ENCODE data around the gene TMEM184C.

DNA sequence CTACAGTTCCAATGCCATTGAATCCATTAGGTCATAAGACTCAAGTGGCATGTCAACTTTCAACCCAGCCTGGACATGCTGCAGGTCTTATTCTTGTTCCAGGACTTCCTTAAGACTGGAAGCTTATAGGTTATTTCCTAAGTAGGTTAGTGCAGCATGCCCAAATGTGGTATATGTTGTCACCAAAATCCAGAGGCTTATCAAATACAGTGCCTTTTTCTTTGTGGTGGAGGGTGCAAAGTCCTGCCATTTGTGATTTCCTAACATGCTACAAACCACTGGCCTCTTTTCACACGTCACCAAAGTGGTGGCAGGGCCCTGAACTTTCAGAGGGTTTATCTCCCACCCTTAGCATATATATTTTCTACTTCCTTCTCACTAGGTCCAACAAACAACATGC lies 9.7 kb upstream of the TMEM184C start:
- TF ChIP-seq, protein P1, sequence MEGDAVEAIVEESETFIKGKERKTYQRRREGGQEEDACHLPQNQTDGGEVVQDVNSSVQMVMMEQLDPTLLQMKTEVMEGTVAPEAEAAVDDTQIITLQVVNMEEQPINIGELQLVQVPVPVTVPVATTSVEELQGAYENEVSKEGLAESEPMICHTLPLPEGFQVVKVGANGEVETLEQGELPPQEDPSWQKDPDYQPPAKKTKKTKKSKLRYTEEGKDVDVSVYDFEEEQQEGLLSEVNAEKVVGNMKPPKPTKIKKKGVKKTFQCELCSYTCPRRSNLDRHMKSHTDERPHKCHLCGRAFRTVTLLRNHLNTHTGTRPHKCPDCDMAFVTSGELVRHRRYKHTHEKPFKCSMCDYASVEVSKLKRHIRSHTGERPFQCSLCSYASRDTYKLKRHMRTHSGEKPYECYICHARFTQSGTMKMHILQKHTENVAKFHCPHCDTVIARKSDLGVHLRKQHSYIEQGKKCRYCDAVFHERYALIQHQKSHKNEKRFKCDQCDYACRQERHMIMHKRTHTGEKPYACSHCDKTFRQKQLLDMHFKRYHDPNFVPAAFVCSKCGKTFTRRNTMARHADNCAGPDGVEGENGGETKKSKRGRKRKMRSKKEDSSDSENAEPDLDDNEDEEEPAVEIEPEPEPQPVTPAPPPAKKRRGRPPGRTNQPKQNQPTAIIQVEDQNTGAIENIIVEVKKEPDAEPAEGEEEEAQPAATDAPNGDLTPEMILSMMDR (conservative IDR thresholded peaks at IDR 0.05; ENCODE audit: low read length) = no peak
- TF ChIP-seq EZH2phosphoT487 (IDR thresholded peaks at IDR 0.05; ENCODE audit: borderline replicate concordance, low read depth, low read length) = no peak

All from OCI-LY7 (cell line).